Prostate gland (tissue), 2 donors: Measurements from ENCODE around the gene MED15. TPM values are rescaled to one million over a fixed set of nuclear protein-coding genes. Genes with fewer than 3 reads are reported as not detected.
"Not testable (repeated sequence)": the region's sequence is repeated elsewhere in the genome, so short reads cannot be mapped to it uniquely, and the experiment has no call there.

Experiments
- DNase-seq: peaks from one replicate; pipeline ENCODE4 v3.0.0-alpha.2; 2019; ENCODE audit warnings: low spot score
- H3K27ac ChIP-seq, 2 donors: fragments of 200-600 bp; sonication (generic); 2 replicates each; pipeline ENCODE4 v1.5.1; 2017 to 2019
- H3K27me3 ChIP-seq: fragments of 200-600 bp; sonication (generic); replicated peaks from 2 replicates; pipeline ENCODE4 v1.5.1; 2019; ENCODE audit not compliant: insufficient read depth
- H3K36me3 ChIP-seq, 2 donors: fragments of 200-600 bp; sonication (generic); 1 replicate in 1 of 2; 2 replicates in 1 of 2; pipeline versions ENCODE4 v1.5.1 to v1.8.1; 2017 to 2019
- H3K4me1 ChIP-seq: fragments of 200-600 bp; sonication (generic); replicated peaks from 2 replicates; pipeline ENCODE4 v1.5.1; 2019
- H3K4me3 ChIP-seq, 2 donors: fragments of 200-600 bp; sonication (generic); 2 replicates each; pipeline ENCODE4 v1.5.1; 2017 to 2019
- H3K9me3 ChIP-seq: fragments of 200-600 bp; sonication (generic); 2 replicates; pipeline ENCODE4 v1.5.1; 2017
- POLR2A ChIP-seq: fragments of 450-650 bp; IDR thresholded peaks from one replicate; pipeline ENCODE4 v1.6.1; 2016; ENCODE audit warnings: antibody characterized with exemption, mild to moderate bottlenecking
- POLR2AphosphoS5 ChIP-seq: sonication (generic); formaldehyde crosslinking; IDR thresholded peaks from one replicate; pipeline ENCODE4 v1.6.1; 2017; ENCODE audit warnings: antibody characterized with exemption
- WGBS: methylation state at CpG from one replicate; pipeline ENCODE4 v1.1.5; 2018; 5-methylcytosine and 5-hydroxymethylcytosine counted together
- intact Hi-C: fragments of 100-400 bp; cut with DNase I; formaldehyde crosslinking; loops from one replicate; pipeline ENCODE4 v1.14.2; 2022
- total RNA-seq, 2 donors: library from RNA; depleted of rRNA; stranded (reverse); fragments of >200 nt; gene quantifications; one replicate each; pipeline ENCODE4 v1.1.0, GENCODE V29; 2016
- TF ChIP-seq, protein P1 (sequence below), 4 experiments: fragments of 200-600 bp in 2 of 4; fragments of 450-650 bp in 2 of 4; sonication (generic) in 2 of 4; IDR thresholded peaks; 1 replicate in 3 of 4; 2 replicates in 1 of 4; pipeline ENCODE4 v1.5.1; 2016 to 2019; ENCODE audit warnings: antibody characterized with exemption in 4 of 4, mild to moderate bottlenecking in 2 of 4, moderate library complexity in 2 of 4

Gene MED15
- total RNA-seq, 2 donors from 2014 or later = 43.2 to 87.1 TPM

DNA sequence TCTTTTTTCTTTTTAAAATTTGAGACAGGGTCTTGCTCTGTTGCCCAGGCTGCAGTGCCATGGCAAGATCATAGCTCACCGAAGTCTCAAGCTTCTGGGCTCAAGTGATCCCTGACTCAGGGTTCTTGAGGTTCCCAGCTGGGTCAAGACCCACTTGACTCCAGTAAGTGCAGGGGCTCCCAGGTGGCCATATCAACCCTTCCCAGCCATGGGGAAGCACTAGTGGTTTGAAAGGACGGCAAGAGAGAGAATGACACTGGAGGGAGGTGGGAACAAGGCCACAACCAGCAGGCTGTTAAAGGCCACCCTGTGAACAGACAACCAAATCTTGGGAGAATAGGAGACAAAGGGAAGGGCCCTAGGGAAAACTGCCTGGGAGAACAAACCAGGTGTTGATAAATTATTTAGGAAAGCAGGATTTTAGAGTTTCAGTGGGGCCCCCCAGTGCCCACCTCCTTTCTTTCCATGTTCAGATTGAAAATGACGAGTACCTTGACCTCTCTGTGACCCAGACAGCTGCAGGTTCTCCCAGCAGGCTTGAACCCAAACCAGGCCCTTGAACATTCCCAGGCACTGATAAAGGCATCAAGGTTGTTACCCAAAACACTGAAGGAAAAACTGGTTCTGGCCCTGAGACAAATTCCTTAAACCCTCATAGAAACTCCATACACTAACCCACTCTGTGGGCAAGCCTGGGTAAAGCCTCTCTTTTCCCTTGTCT lies 40.6 kb upstream of the MED15 start:
- H3K36me3 ChIP-seq = peaks cover 0 to 3% of the 10 kb centered on the region in 2 donors
- no peak overlapping the region for H3K4me3 ChIP-seq
- H3K4me1 ChIP-seq = no peaks in the 10 kb centered on the region
- H3K9me3 ChIP-seq = no peaks in the 10 kb centered on the region
- TF ChIP-seq POLR2AphosphoS5 (no peak), POLR2A (no peak)
- TF ChIP-seq, protein P1, sequence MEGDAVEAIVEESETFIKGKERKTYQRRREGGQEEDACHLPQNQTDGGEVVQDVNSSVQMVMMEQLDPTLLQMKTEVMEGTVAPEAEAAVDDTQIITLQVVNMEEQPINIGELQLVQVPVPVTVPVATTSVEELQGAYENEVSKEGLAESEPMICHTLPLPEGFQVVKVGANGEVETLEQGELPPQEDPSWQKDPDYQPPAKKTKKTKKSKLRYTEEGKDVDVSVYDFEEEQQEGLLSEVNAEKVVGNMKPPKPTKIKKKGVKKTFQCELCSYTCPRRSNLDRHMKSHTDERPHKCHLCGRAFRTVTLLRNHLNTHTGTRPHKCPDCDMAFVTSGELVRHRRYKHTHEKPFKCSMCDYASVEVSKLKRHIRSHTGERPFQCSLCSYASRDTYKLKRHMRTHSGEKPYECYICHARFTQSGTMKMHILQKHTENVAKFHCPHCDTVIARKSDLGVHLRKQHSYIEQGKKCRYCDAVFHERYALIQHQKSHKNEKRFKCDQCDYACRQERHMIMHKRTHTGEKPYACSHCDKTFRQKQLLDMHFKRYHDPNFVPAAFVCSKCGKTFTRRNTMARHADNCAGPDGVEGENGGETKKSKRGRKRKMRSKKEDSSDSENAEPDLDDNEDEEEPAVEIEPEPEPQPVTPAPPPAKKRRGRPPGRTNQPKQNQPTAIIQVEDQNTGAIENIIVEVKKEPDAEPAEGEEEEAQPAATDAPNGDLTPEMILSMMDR (IDR thresholded peaks at IDR 0.05) = no peak
- intact Hi-C loops = no loop called here
- no peak for DNase-seq
- H3K27ac ChIP-seq = no peak overlapping the region
- H3K27me3 ChIP-seq = no peaks in the 10 kb centered on the region
- WGBS = 90% methylated on average over 3 of the region's 3 CpGs

DNA sequence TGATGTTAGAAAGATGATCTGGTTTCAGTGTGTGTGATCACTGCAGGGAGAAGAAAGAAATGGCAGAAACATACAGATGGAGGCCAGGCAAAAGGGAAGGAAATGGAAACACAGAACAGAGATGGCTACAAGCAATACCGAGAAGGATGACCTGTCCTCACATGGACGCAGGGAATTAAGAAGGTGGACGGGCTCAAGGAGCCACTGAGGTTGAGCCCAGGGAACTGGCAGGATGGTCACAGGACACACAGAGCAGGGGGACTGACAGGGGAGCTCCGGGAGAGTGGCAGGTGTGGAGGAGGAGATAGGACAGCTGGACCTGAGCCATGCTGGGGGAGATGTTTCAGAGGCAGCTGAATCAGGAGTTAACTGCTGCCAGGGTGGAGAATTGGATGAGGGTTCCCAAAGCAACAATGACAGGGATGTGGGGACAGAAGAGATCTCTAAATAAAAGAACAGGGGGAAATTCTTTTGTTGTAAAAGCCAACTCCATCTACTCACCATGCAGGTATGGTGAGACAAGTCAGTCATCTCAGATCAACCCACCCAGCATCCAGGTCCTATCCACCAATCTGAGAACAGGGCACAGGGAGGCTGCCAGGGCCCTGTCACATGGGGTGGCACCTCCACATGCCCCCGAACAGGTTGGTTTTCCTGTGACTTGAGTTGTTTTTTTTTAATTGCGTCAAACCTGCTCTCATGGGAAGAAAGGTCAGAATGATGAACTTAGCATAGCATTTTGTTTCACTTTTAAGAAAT lies 38.1 kb upstream of the MED15 start:
- 82% methylated on average over 6 of the region's 6 CpGs for WGBS
- intact Hi-C loops = no loop called here
- Histone ChIP-seq H3K4me1 (no peaks in the 10 kb centered on the region), H3K27me3 (no peaks in the 10 kb centered on the region), H3K36me3 (peaks cover 0 to 3% of the 10 kb centered on the region in 2 donors), H3K27ac (no peak overlapping the region), H3K9me3 (no peaks in the 10 kb centered on the region), H3K4me3 (no peak overlapping the region)
- no peak for DNase-seq
- no peak for TF ChIP-seq POLR2AphosphoS5
- TF ChIP-seq, protein P1 (IDR thresholded peaks at IDR 0.05) = no peak
- TF ChIP-seq POLR2A = no peak

DNA sequence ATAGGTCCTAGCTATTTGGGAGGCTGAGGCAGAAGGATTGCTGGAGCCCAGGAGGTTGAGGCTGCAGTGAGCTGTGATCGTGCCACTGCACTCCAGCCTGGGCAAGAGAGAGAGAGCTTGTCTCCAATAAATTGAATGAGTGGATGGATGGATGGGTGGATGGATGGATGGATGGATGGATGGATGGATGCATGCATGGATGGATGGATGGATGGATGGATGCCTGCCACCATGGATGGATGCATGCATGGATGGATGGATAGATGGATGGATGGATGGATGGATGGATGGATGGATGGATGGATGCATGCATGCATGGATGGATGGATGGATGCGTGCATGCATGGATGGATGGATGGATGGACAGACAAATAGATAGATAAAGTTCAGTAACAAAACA lies 36.9 kb upstream of the MED15 start:
- H3K27ac ChIP-seq, H3K4me1 ChIP-seq, DNase-seq, H3K27me3 ChIP-seq, H3K36me3 ChIP-seq, intact Hi-C loops, H3K9me3 ChIP-seq, H3K4me3 ChIP-seq: not testable (repeated sequence)
- WGBS = 100% methylated on average over 2 of the region's 2 CpGs

DNA sequence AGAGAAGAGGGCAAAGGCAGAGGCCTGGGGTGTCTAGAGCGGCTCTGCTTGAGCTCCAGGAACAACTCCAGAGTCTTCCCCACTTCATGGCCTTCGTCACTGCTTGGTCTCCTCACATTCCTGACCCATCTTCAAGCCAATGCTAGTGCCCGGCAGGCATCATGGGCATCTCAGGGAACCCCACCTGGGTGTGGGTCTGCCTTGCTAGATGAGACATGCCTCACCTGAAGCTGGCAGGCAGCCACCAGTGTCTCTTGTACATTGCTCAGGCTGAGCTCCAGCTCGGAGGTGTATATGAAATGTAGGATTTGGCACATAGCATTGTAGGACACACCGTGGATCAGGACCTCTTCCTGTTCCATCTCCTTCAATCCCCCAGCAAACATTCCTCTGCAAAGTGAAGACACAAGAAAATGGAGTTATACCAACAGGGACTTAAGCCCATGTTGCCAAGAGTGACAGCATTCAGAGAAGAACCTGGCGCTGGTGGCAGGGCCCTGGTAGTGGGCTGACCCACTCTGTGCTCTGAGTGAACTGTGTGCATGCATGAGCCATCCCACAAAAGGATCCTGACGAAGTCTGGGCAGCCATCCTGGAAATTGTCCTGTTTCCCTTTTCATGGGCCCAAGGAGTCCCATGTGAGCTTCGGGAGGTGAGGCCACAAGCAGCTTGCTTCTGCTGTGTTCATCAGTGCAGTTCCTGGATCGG lies 36.1 kb upstream of the MED15 start:
- no peak overlapping the region for H3K4me3 ChIP-seq
- no peak for DNase-seq
- 61% methylated on average over 9 of the region's 9 CpGs for WGBS
- TF ChIP-seq POLR2AphosphoS5 (no peak), POLR2A (no peak)
- TF ChIP-seq, protein P1 (IDR thresholded peaks at IDR 0.05) = no peak
- H3K27ac ChIP-seq = no peak overlapping the region
- intact Hi-C loops = no loop called here
- no peaks in the 10 kb centered on the region for H3K4me1 ChIP-seq
- no peaks in the 10 kb centered on the region for H3K9me3 ChIP-seq
- peaks cover 0 to 3% of the 10 kb centered on the region in 2 donors for H3K36me3 ChIP-seq
- no peaks in the 10 kb centered on the region for H3K27me3 ChIP-seq

DNA sequence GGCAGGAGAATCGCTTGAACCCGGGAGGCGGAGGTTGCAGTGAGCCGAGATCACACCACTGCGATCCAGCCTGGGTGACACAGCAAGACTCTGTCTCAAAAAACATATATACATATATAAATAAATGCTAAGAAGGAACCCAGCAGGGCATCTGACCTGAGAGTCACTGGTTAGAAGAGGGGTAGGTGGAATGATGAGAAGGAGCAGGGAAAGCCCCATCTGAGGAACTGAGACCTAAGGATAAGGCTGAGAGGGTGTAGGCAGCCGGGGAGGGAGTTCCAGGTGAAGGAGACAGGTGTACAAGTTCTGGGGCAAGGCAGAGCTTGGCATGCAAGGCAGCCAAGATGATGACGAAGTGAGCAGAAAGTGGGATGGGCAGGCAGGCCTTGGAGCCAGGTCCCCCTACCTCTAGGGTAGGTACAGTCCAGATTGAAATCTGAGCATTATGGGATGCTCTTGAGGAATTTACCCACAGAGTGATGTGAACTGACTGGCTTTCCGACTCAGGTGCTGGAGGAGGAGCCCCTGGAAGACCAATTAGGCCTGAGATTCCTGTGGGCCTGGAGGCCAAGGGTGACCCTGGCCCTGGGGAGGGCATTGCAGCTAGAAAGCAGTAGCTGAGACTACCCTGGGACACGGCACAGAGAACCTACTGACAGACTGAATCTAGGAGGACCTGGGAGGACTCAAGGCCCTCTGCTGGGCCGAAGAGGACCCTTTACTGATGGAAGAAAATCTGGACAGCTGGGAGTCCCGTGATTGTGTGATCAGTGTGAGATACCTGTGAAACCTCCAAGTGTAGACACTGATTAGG lies 34.6 kb upstream of the MED15 start:
- TF ChIP-seq POLR2AphosphoS5 = no peak
- TF ChIP-seq, protein P1 (IDR thresholded peaks at IDR 0.05) = no peak
- TF ChIP-seq POLR2A = no peak
- Histone ChIP-seq H3K4me3 (no peak overlapping the region), H3K27me3 (no peaks in the 10 kb centered on the region), H3K9me3 (no peaks in the 10 kb centered on the region), H3K36me3 (peaks cover 0 to 3% of the 10 kb centered on the region in 2 donors), H3K27ac (no peak overlapping the region), H3K4me1 (no peaks in the 10 kb centered on the region)
- 92% methylated on average over 11 of the region's 11 CpGs for WGBS
- DNase-seq = no peak
- intact Hi-C loops = no loop called here
